IPS-NIHi11 (cell line): Measurements from ENCODE around the gene NOCT.
"Not testable (repeated sequence)": the region's sequence is repeated elsewhere in the genome, so short reads cannot be mapped to it uniquely, and the experiment has no call there.

Experiments
- DNase-seq: peaks from one replicate; pipeline ENCODE4 v3.0.0; 2012; ENCODE audit warnings: mixed read lengths, low spot score

The NOCT gene

GRCh38 chr4:139009702-139010101 lies 5.9 kb upstream of the NOCT start:
- no peak for DNase-seq

GRCh38 chr4:139011225-139011950 lies 4.2 kb upstream of the NOCT start:
- no peak for DNase-seq

GRCh38 chr4:139014371-139015268 lies 961 bp upstream of the NOCT start:
- DNase-seq: peak; percentile 34

GRCh38 chr4:139015948-139016471 lies 429 bp downstream of the NOCT start:
- DNase-seq: no peak

- DNase-seq: no peak
Observed at GRCh38 chr4:139017861-139018260, 2.3 kb downstream of the NOCT start.

GRCh38 chr4:139018501-139018900 lies 2.9 kb downstream of the NOCT start:
- no peak for DNase-seq

- no peak for DNase-seq
Observed at GRCh38 chr4:139018971-139019758, 3.6 kb downstream of the NOCT start.

- DNase-seq: peak; percentile 26
Observed at GRCh38 chr4:139020384-139020783, 4.8 kb downstream of the NOCT start.

GRCh38 chr4:139021071-139021470 lies 5.5 kb downstream of the NOCT start:
- not testable (repeated sequence) for DNase-seq

- DNase-seq: no peak
Observed at GRCh38 chr4:139022835-139023234, 7.3 kb downstream of the NOCT start.

- DNase-seq: no peak
Observed at GRCh38 chr4:139024686-139025085, 9.1 kb downstream of the NOCT start.

- DNase-seq: no peak
Observed at GRCh38 chr4:139025841-139026240, 10.3 kb downstream of the NOCT start.

- no peak for DNase-seq
Observed at GRCh38 chr4:139027776-139028175, 12.2 kb downstream of the NOCT start.

- no peak for DNase-seq
Observed at GRCh38 chr4:139028191-139028661, 12.6 kb downstream of the NOCT start.

GRCh38 chr4:139029866-139030363 lies 14.3 kb downstream of the NOCT start:
- DNase-seq: not testable (repeated sequence)

GRCh38 chr4:139030614-139031235 lies 15.1 kb downstream of the NOCT start:
- DNase-seq: peak; percentile 77

- no peak for DNase-seq
Observed at GRCh38 chr4:139035650-139036049, 20.1 kb downstream of the NOCT start.

GRCh38 chr4:139036885-139037284 lies 21.3 kb downstream of the NOCT start:
- no peak for DNase-seq

GRCh38 chr4:139038874-139039443 lies 23.4 kb downstream of the NOCT start:
- no peak for DNase-seq

GRCh38 chr4:139042981-139043460 lies 27.4 kb downstream of the NOCT start:
- no peak for DNase-seq

GRCh38 chr4:139044291-139044690 lies 28.7 kb downstream of the NOCT start:
- no peak for DNase-seq
